Skeletal muscle satellite cell (primary cell): ENCODE data around the gene HOXC4.

Experiments used
- H3K27me3 ChIP-seq: 2 replicates; pipeline ENCODE4 v1.7.0; 2013; ENCODE audit warnings: low read length; ENCODE audit not compliant: control insufficient read depth, insufficient read depth
- H3K36me3 ChIP-seq: 2 replicates; pipeline ENCODE4 v1.7.0; 2013; ENCODE audit warnings: mild to moderate bottlenecking, control low read depth, low read length; ENCODE audit not compliant: insufficient read depth
- H3K4me1 ChIP-seq: 2 replicates; pipeline ENCODE4 v1.7.0; 2013; ENCODE audit warnings: low read length; ENCODE audit not compliant: control insufficient read depth, insufficient read depth
- H3K4me2 ChIP-seq: 2 replicates; pipeline ENCODE4 v1.7.0; 2013; ENCODE audit warnings: mild to moderate bottlenecking, low read length
- H3K4me3 ChIP-seq: 2 replicates; pipeline ENCODE4 v1.7.0; 2013; ENCODE audit warnings: low read length
- H3K9ac ChIP-seq: 2 replicates; pipeline ENCODE4 v1.7.0; 2013; ENCODE audit warnings: mild to moderate bottlenecking, low read depth, low read length, moderate library complexity
- H3K9me3 ChIP-seq: replicated peaks from 2 replicates; pipeline ENCODE4 v1.7.0; 2013; ENCODE audit warnings: mild to moderate bottlenecking, control low read depth, low read length

Gene HOXC4

GRCh38 chr12:54055552-54055951, 1.9 kb downstream of the HOXC4 start:
- Histone ChIP-seq H3K27me3 (no peaks in the 10 kb centered on the region), H3K4me3 (no peak overlapping the region)

GRCh38 chr12:54056110-54056509, 2.5 kb downstream of the HOXC4 start:
- Histone ChIP-seq H3K9ac (no peak overlapping the region), H3K36me3 (peaks cover 9% of the 10 kb centered on the region), H3K4me3 (no peak overlapping the region), H3K4me1 (peaks cover 27% of the 10 kb centered on the region), H3K4me2 (no peak overlapping the region), H3K27me3 (no peaks in the 10 kb centered on the region), H3K9me3 (no peaks in the 10 kb centered on the region)

More at GRCh38 chr12:54055552-54055951, 1.9 kb downstream of the HOXC4 start:
- H3K9me3 ChIP-seq, result no peaks in the 10 kb centered on the region
- peak overlapping the region; percentile 17 for H3K4me2 ChIP-seq
- H3K36me3 ChIP-seq, result peaks cover 9% of the 10 kb centered on the region
- no peak overlapping the region for H3K9ac ChIP-seq
- peaks cover 33% of the 10 kb centered on the region for H3K4me1 ChIP-seq

- Histone ChIP-seq H3K4me3 (no peak overlapping the region), H3K36me3 (peaks cover 9% of the 10 kb centered on the region), H3K9ac (no peak overlapping the region), H3K4me2 (no peak overlapping the region), H3K9me3 (no peaks in the 10 kb centered on the region), H3K4me1 (peaks cover 12% of the 10 kb centered on the region), H3K27me3 (no peaks in the 10 kb centered on the region)
Observed at GRCh38 chr12:54058128-54058768, 4.6 kb downstream of the HOXC4 start.

GRCh38 chr12:54059668-54060067, 6.0 kb downstream of the HOXC4 start:
- peaks cover 6% of the 10 kb centered on the region for H3K4me1 ChIP-seq
- H3K36me3 ChIP-seq, result peaks cover 9% of the 10 kb centered on the region
- no peak overlapping the region for H3K4me3 ChIP-seq
- no peaks in the 10 kb centered on the region for H3K27me3 ChIP-seq
- H3K9me3 ChIP-seq, result no peaks in the 10 kb centered on the region
- H3K9ac ChIP-seq, result no peak overlapping the region
- no peak overlapping the region for H3K4me2 ChIP-seq

GRCh38 chr12:54060174-54060974, 6.7 kb downstream of the HOXC4 start:
- Histone ChIP-seq H3K27me3 (no peaks in the 10 kb centered on the region), H3K4me3 (no peak overlapping the region), H3K4me2 (no peak overlapping the region), H3K36me3 (peaks cover 9% of the 10 kb centered on the region), H3K4me1 (peaks cover 1% of the 10 kb centered on the region), H3K9ac (no peak overlapping the region), H3K9me3 (no peaks in the 10 kb centered on the region)

- no peaks in the 10 kb centered on the region for H3K4me1 ChIP-seq
- H3K4me2 ChIP-seq, result no peak overlapping the region
- H3K27me3 ChIP-seq, result no peaks in the 10 kb centered on the region
- H3K9me3 ChIP-seq, result no peaks in the 10 kb centered on the region
- no peak overlapping the region for H3K4me3 ChIP-seq
- peaks cover 9% of the 10 kb centered on the region for H3K36me3 ChIP-seq
- H3K9ac ChIP-seq, result no peak overlapping the region
Observed at GRCh38 chr12:54060975-54061778, 7.5 kb downstream of the HOXC4 start.

- H3K9me3 ChIP-seq, result no peaks in the 10 kb centered on the region
- no peaks in the 10 kb centered on the region for H3K27me3 ChIP-seq
- peaks cover 5% of the 10 kb centered on the region for H3K4me1 ChIP-seq
- H3K36me3 ChIP-seq, result no peaks in the 10 kb centered on the region
- no peak overlapping the region for H3K4me2 ChIP-seq
- H3K9ac ChIP-seq, result no peak overlapping the region
- H3K4me3 ChIP-seq, result no peak overlapping the region
Observed at GRCh38 chr12:54065677-54066076, 12.0 kb downstream of the HOXC4 start.

- Histone ChIP-seq H3K27me3 (no peaks in the 10 kb centered on the region), H3K9ac (no peak overlapping the region), H3K4me1 (peaks cover 5% of the 10 kb centered on the region), H3K4me3 (no peak overlapping the region), H3K9me3 (no peaks in the 10 kb centered on the region), H3K4me2 (no peak overlapping the region), H3K36me3 (no peaks in the 10 kb centered on the region)
Observed at GRCh38 chr12:54066408-54066807, 12.8 kb downstream of the HOXC4 start.

- H3K9me3 ChIP-seq, result no peaks in the 10 kb centered on the region
- H3K9ac ChIP-seq, result no peak overlapping the region
- H3K36me3 ChIP-seq, result no peaks in the 10 kb centered on the region
- no peaks in the 10 kb centered on the region for H3K27me3 ChIP-seq
- H3K4me2 ChIP-seq, result peak overlapping the region; percentile 13
- no peak overlapping the region for H3K4me3 ChIP-seq
- H3K4me1 ChIP-seq, result peaks cover 12% of the 10 kb centered on the region
Observed at GRCh38 chr12:54068418-54069070, 14.9 kb downstream of the HOXC4 start.

- Histone ChIP-seq H3K4me3 (no peak overlapping the region), H3K4me1 (peaks cover 12% of the 10 kb centered on the region), H3K9ac (no peak overlapping the region), H3K27me3 (no peaks in the 10 kb centered on the region), H3K4me2 (no peak overlapping the region), H3K9me3 (no peaks in the 10 kb centered on the region), H3K36me3 (no peaks in the 10 kb centered on the region)
Observed at GRCh38 chr12:54071942-54072341, 18.3 kb downstream of the HOXC4 start.

- no peaks in the 10 kb centered on the region for H3K27me3 ChIP-seq
- H3K9me3 ChIP-seq, result no peaks in the 10 kb centered on the region
- peaks cover 6% of the 10 kb centered on the region for H3K4me1 ChIP-seq
- no peaks in the 10 kb centered on the region for H3K36me3 ChIP-seq
- no peak overlapping the region for H3K4me3 ChIP-seq
- no peak overlapping the region for H3K4me2 ChIP-seq
- H3K9ac ChIP-seq, result no peak overlapping the region
Observed at GRCh38 chr12:54074308-54074707, 20.7 kb downstream of the HOXC4 start.
